ENCODE data around the gene KIZ.

The KIZ gene

DNA sequence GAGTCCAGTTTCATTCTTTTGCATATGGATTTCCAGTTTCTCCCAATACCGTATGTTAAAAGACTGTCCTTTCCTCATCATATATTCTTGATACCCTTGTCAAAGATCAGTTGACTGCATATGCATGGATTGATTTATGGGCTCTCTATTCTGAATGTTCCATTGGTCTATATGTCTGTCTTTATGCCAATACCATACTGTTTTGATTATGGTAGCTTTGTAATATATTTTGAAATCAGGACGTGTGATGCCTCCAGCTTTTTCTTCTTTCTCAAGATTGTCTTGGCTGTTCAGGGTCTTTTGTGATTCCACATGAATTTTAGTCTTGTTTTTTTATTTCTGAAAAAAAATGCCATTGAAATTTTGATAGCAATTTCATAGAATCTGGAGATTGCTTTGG lies 51.9 kb downstream of the KIZ start:
- DNase-seq (ENCODE audit: low read depth in 2 of 2), result no peak

DNA sequence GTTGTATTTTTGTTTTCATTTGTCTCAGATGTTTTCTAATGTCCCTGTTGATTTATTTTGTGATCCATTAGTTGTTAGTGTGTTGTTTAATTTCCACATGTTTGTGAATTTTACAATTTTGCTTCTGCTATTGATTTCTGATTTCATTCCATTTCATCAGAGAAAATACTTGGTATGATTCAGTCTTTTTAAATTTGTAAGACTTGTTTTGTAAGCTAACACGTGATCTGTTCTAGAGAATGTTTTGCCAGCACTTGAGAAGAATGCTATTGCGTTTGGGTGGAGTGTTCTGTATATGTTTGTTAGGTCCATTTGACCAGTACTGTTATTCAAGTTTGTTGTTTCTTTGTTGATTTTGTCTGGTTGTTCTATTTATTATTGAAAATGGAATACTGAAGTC lies 53.9 kb downstream of the KIZ start:
- no peak for DNase-seq (ENCODE audit: low read depth in 2 of 2)

DNA sequence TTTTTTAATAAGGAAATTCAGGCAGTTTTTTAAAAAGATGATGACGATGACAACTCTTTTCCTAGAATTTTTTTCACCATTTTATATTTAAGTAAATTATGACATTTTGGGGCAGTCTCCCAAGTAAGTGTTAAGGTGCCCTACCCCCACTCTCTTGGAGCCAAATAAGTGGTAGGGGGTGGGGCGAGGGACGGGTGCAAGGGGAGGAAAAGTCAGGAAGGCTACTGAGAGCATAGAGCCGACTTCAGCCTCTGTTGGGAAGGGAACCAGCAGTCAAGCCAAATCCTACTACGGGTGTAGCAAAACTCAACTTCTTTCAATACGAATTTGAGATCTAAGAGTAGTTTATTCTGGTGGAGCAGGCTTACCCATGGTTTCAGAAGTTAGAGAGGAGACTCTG lies 54.4 kb downstream of the KIZ start:
- no peak for DNase-seq (ENCODE audit: low read depth in 2 of 2)

DNA sequence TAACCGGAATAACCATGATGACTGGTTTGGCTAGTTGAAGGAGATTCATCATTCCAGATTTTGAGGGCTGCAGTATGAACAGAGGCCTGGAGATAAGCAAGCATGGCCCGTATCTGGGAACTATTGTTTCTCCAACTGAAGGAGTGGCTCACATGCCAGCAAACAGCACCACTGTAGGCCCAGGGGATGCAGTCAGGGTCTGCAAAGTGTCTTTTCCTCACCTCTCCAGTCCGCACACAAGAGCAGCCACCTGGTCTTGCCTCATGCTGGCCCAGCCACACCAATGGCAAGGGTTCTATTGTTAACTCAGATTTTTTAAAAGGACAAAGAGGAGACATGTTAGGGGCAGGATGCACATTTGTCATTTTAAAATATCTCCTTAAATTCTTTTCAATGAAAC lies 55.1 kb downstream of the KIZ start:
- no peak for DNase-seq (ENCODE audit: low read depth in 2 of 2)

DNA sequence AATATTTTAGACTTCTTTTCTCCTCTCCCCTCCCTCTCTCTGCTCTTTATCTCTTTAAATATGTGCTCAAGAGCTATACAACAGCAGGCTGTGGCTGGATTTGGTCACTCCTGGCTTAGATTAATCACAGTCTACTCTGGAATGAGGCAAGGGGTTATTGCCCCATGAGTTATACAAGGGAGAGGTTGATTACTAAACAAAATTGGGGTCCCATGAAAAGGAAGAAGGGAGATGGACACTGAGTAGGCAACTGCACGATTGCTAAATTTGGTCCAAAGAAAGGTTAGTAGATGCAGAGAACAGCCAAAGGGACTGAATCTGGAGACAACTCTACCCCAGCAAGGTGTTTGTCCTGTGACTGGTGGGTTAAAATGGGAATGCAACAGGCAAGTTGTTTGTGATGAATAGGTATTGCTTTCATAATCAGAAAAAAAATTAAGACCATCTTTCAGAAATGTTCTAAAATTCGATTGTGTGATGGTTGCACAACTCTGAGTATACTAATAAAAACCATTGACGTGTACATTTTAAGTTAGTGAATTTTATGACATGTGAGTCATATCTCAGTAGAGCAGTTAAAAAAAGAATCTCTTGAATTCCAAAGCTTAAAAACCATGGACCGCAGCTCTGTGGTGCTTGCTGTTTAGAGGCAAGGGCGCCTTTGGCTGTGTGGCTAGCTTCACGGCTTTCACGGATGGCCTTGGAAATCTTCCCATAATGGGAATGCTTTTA lies 57.1 kb downstream of the KIZ start:
- no peak for DNase-seq (ENCODE audit: low read depth in 2 of 2)

DNA sequence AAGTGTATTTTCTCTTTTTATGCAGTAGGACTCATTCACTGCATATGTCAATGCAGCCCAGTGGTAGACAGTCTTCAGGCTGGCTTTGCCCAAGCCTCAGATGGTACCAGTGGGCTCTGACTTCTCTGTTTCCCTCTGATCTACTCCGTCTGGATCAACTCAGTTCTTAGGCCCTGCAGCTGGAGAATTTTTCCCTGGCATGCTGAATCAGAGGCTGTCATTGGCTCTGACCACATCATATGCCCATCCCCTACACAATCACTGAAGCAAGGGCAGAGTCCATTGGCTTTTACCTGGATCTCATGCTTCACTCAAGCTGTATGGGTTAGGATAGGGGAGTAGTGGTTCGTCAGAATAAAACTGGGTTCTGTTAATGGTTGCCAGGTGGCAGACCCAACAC lies 57.8 kb downstream of the KIZ start:
- DNase-seq (ENCODE audit: low read depth in 2 of 2), result no peak

DNA sequence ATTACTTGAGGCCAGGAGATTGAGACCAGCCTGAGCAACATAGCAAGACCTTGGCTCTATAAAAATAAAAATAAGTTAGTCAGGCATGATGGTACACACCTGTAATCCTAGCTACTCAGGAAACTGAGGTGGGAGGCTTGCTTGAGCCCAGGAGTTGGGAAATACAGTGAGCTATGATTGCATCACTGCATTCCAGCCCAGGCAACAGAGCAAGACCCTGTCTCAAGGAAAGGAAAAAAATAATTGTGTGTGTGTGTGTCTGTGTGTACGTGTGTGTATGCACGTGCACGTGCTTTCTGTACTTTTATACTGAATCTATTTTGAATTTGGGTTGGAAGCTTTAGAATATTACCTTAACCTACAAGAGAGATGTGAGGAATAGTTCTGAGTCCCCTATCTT lies 58.9 kb downstream of the KIZ start:
- DNase-seq (ENCODE audit: low read depth in 2 of 2), result no peak

DNA sequence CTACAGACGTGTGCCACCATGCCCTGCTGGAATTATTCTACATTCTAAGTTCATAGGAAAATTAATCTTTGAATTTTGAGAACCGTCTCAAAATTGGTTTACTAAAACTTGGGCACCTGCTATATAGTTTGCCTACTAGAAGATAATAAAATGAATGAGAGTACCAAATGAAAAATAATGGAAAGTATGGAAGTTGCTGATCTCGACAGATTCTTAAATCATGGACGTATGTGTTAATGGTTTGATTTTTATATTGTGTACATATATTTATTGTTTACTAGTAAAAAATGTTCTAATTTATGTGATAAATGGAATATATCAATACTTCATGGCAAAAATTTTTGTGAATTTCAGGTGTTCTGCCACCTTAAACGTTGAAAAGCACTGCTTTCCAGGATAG lies 60.0 kb downstream of the KIZ start:
- no peak for DNase-seq (ENCODE audit: low read depth in 2 of 2)

DNA sequence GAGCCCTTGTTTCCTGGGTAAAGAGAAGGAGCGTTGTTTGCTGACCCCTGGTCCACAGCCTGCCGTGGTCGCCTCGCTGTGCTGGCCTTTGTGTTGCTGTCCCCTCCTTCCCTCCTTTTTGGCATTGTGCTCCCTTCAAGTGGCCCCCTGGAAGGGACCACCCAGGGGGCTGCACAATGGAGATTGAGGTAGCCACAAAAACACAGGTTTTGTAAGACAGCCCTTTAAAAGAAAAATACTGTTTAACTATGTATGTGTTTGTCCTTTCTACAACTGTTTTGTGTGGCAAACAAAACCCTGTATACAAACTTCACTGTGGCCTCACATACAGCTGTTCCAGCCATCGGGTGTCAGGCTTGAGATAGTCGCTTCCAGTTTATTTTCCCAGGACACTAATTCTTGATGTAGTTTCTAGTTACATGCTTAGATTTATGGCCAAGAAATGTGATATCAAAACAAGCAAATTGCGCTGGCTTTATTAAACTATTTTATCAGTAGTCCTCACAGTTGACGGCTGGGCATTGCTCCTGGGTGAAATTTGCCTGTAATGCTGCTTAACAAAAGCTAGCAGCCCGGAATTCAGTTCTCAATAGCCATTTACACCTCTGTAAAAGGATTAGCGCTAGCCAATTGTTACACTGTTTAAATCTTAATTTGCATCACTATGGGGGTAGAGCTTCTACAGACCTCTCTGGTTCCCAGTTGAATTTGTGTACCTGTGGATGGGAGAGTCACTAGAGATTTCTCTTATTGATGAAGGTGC lies 64.1 kb downstream of the KIZ start:
- DNase-seq (ENCODE audit: low read depth in 2 of 2), result no peak

DNA sequence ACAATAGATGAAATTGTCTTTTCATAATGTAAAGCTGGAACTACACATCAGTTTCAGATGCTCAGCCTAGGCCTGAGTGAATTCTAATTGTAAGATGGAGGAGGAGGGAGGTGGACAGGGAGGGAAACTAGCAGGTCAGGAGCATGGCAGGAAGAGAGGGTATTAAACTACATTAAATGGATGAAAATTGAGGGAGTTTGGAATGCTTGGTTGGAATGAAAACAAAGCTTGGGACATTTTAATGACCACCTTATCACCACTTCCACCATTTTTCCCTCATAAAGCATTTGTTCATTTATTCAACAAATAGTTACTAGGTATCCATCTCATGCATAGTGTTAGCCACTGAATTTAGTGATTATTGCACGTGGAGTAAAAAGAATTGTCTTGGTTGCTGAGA lies 65.0 kb downstream of the KIZ start:
- no peak for DNase-seq (ENCODE audit: low read depth in 2 of 2)

DNA sequence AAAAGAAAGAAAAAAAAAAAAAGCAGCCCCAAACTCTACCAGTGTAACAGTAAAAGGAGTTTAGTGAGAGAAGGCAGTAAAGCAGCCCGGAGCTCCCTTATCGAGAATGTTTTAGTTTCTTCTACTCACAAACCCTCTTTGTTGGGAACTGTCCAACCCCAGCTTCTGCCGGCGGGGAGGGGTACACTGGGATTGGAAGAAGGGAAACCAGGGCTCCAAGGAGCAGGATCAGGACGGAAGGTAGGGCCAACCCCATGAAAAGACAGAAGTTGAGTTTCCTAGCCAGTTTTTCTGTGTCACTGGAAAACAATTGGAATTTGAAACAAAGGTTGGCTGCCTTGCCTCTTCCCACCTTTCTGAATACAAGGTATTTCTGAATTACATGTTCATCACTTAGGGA lies 66.0 kb downstream of the KIZ start:
- no peak for DNase-seq (ENCODE audit: low read depth in 2 of 2)

DNA sequence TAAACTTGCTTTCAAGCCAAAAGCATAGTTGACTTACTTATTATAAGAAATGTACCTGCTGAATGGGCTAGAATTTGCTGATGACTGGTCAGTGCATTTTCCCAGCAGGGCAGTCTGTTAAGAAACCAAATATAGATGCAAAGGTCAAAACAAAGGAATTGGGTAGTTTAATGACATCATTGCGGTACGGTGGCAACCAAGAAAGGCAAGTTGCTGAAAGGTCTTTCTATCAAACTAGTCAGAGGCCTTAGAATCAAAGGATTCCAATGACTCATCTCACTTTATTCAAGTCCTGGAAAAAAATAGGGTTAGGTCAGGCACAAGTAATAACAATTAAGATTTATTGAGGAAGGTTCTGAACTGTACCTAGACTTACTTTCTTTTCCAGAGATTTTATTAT lies 76.4 kb downstream of the KIZ start:
- no peak for DNase-seq (ENCODE audit: low read depth in 2 of 2)

DNA sequence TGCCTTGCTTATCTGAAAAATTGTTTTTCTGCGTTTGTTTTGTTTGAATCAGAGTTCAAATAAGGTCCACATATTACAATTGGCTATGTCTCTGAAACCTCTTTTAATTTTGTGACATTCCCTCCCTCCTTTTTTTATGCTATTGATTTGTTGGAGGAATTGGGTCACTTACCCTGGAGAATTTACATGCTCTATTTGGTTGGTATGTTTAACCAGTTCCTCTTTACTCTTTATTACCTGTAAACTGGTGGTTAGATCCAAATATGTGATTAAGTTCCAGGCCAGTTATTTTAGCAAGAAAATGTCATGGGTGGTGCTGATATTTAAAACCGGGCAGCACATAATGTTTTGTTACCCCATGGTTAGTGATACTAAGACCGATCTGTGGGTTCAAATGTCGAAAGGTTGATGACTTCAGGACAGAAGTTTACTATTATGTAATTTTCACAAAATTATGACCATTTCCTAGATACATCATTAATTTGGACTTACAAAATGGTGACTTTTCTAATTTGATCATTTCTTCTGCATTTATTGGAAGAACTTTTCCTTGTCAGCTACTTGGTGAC lies 77.3 kb downstream of the KIZ start:
- DNase-seq (ENCODE audit: low read depth in 2 of 2), result no peak

DNA sequence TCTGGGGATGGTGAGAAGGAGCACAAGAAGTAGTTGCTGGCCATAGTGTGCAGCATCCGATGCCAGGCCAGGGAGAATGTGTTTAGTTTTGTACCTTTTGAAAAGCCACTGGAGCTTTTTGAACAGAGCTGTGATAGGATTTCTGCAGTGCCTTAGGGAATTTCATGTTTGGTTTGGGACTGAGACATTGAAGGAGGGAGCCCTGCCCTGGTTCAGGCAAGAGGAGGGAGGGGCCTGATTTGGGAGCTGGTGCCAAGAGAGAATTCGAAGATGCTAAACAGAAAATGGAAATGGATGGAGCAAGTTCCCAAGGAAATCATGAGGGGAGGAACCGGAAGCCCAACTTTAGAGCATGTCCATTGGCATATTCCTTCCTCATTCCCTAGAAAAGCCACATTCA lies 80.7 kb downstream of the KIZ start:
- DNase-seq (ENCODE audit: low read depth in 2 of 2), result no peak

DNA sequence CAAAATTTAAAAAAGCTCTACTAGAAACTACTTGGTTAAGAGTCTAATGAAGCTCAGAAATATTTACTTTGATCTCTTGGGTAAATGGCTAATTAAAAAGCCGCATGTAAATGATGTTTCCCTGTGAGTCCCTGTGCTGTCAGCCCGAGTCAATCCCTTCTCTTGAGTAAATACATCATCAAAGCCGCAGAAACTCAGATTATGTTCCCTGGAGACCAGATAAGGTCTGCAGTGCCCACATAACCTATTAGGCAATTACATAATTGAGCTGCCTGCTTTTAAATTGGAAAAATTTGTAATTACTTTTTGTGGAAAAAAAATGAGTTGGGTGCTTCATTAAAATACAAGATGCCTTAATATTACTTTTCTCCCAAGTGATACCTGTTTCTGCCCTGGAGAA lies 83.1 kb downstream of the KIZ start:
- no peak for DNase-seq (ENCODE audit: low read depth in 2 of 2)

DNA sequence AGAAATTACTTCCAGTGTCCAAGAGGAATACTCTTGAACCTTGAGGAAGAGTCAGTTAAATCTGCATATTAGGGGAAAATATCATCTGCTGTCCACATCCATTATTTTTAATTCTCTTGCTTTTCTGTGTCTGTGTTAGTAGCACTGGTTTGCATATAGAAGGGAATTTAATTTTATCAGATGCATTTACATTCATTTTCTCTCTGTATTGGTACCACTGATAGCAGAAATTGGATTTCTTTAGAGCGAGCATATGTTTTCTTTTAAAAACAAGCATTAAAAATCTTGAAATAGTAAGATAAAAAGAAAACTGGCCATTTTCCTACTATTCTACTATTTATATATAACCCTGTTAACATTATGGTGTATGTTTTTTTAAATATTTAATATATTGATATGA lies 83.8 kb downstream of the KIZ start:
- no peak for DNase-seq (ENCODE audit: low read depth in 2 of 2)

DNA sequence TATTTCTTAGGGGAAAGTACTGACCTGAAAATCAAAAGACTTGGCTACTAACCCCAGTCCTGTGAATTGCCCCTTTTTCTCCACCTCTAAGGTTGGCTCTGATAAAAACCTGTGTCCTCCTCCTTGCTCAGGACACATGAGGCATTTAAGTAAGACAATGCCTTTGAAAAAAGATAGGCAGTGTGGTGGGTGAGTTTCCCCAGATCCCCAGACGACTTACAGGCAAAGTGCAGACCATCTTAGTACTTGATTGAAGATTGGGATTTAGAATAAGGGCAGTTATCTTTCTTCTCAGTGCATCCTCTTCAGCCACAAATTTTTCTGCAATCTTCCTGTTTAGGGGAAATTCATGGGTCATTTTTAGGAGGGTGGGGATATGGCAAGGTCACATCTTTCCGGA lies 87.8 kb downstream of the KIZ start:
- DNase-seq (ENCODE audit: low read depth in 2 of 2), result no peak

DNA sequence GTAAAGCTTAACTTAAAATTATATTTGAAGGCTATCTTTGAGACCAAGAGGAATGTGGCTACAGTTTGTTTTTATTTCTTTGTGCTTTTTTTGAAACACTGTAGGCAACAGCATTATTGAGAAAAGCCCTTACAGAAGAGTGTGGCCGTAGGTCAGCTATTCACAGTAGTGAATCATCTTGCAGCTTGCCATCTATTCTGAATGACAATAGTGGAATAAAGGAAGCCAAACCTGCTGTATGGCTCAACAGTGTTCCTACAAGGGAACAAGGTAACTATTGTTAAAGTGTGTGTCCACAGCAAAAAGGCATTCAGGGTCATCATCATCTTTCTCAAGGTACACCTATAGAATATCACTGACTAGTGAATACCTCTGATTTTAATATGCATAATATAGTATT lies 88.5 kb downstream of the KIZ start:
- no peak for DNase-seq (ENCODE audit: low read depth in 2 of 2)

DNA sequence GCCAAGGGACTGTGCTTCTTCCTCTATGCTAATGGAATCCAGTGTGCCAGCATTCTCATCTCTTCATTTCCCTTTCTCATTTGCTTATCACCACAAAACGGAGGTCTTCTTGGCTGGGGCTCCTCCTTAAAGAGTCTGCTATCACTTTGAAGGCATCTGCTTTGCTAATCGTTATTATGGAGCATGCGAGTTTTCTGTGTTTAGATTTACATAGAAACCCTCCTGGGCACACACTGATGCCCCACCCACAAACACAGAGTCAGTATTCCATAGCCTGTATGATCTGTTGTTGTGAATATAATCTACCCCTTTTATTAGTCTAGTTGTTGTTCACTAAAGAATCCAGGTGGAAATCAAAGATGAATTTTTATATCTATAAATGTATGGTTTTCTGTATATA lies 93.8 kb downstream of the KIZ start:
- no peak for DNase-seq (ENCODE audit: low read depth in 2 of 2)

DNA sequence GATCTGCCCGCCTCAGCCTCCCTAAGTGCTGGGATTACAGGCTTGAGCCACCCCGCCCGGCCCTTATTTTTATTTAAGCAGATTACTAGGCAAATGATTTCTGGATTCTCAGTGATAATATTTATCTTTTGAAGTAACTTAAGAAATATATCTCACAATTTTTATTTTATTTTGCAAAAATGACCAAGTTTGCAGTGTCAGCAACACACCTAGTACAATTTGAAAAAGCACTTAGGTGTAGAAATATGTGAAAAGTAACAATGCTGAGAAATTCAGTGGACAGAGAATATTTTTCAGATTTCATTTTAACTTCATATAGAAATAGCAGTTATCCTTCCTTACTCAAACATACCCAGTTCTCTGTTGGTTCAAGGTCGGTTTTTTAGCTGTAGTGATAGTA lies 98.3 kb downstream of the KIZ start:
- DNase-seq (ENCODE audit: low read depth in 2 of 2), result no peak

DNA sequence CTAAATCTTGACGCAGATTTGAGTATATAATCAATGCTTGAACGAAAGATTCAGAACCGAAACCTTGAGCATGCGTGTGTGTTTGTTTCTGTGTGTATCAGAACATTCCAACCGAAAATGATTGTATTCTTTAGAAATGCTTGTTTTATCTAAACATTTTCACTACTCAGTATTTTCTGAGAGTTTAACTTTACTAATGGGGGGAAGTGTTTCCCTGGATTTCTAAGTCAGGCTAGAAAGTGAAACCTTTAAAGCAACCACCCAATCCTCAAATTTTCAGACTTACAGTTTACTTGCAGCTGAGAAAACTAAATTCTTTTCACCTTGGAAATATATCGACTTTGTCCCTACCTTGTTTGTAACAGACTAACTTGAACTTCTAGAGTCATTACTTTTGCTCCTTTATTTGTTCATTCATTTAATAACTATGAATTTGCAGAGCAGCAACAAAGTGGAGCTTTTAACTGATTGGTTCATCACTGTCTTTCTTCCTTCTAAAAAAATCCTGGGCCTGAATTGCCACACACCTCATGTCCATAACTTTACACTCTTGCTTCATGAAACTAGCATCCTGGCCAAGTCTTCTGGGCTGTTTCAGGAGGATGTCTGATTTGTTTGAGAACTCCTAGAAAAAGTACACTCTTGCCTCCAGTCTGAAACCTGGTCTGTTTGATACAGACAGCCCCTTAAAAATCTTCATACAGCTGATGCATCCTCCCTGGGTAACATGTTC lies 99.5 kb downstream of the KIZ start:
- no peak for DNase-seq (ENCODE audit: low read depth in 2 of 2)

DNA sequence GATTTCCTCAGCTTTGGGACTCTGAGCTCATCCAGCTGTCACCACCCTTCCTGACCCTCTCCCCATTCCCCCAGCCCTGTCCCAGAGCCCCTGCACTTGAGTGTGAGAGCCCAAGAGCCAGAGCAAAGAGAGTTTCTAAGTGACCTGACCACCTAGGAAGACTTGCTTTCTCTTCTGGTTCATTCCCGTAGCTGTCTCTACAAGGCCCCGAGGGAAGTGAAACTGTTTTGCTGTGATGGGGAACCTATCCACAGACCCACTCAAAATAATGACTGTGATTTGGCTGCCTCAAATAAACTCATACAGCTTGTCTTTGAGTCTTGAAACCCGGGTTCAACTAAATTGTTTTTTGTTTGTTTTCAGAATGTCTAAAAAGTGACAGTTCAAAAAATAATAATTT lies 102.6 kb downstream of the KIZ start:
- no peak for DNase-seq (ENCODE audit: low read depth in 2 of 2)

DNA sequence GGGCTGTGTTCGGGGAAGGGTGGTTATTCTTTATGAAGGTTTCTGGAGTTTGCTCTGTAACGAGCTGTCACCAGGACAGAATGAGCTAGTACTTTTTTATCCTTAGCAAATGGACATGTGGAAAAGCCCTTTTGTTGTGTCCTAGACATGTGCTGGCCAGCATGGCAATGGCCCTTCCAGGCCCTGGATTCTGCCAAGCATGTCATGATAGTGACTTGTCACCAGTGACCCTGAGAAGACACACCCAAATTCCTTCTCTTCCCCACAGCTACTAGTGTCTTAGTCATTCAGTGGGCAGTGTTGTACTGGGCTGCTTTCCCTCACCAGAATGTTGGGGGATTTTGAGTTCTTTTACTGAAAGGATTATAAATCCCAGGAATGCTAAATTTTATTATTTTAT lies 103.3 kb downstream of the KIZ start:
- no peak for DNase-seq (ENCODE audit: low read depth in 2 of 2)

All from stimulated activated CD8-positive, alpha-beta memory T cell treated with anti-CD3 and anti-CD28 coated beads, Interleukin-15, amount 100 ng/mL, for 4 hours (primary cell).